GM19438 (cell line): ENCODE results near the gene ETFRF1.
A peak's percentile ranks its signal among the peaks of the same experiment; 100 is the strongest.

ENCODE experiments used
- ATAC-seq: cut with Tn5 transposase; IDR thresholded peaks from one replicate; pipeline ENCODE4 v1.9.1; 2021; ENCODE audit warnings: low read depth; ENCODE audit not compliant: unreplicated experiment

ETFRF1 gene

DNA sequence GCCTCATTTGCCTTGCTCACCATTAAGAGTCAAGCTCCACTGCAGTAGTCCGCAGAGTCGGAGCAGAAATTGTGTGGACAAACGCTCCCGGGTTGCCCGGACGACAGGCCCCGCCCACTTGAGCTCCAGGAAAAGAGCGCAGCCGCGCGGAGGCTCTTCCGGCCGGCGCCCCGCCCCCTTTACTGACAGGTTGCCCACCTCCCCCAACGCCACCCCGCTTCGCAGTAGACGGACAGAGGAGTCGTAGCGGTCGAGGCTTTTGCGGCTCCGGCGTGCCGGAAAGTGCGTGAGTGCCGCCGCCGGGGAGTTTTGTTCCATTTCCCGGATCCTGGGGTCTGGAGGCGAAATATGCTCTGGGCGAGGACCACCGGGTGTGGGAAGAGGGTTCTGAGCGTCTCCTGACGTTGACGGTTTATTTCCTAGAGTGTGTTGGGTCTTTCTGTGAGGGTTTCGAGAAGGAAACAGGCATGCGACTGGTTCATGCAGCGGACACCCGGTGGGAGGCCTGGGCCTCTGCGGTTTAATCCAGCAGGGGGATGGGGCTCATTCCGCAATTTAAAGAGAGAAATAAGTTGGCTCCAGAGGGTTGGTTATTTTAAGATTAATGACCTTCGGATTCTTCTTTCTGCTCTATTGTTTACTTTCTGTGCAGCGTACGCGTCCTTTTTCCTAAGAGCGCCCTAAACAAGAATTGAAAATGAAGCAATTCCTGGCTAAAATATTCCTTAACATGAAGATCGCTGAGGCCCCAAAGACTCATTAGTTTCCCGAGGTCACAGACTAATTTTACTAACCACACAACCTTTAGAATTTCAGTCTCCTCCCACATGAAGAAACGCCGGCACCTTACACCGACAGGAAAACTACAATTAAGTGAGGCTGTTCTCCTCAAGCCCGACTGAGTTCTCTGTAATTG is at the start of gene ETFRF1, which contains the start of gene DNAI7:
Gene ETFRF1, plus strand, starts transcription at position 182 of the 916 bp plus-strand sequence. CDS start 8,720 bp downstream, outside the sequence.
Gene DNAI7, minus strand, starts transcription at position 105 of the 916 bp plus-strand sequence. Its CDS starts 82 bp downstream, at position 23.
- ATAC-seq = peak; percentile 95

DNA sequence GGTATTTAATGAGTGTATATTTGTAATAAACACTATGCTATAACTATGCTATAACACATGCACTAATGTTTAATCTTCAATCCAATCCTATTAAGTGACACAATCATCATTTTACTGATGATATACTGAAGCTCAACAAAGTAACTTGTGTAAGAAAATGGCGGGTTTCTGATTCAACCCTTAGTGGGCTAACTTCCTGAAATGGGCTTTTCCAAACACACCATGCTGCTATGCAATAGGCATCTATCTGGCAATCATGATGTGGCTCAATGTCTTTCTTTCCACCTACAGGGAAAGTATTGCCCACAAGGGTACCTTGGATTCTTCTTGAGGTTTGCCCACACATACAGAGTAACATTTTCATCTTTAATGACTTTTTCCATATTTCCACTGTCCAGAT is 48.4 kb upstream of the ETFRF1 start:
- no peak for ATAC-seq

- no peak for ATAC-seq
Observed at GRCh38 chr12:25151476-25151875, 43.6 kb upstream of the ETFRF1 start.

DNA sequence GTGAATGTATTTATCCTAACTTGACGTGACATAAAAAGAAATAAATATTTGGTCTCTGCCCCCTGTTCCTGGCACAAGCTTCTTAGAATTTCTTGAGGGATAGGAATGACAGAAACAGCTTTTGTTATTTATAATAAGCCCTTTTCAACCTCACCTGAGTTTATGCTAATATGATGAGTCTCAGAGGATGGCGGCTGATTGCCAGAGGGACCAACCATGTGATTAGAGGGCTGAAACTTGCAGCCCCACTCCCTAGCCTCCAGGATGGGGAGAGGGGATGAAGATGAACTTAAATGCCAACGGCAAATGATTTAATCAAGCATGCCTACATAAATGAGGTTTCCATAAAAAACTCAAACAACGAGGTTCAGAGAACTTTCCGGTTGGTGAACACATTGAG is 43.0 kb upstream of the ETFRF1 start:
- ATAC-seq = no peak

- ATAC-seq = peak; percentile 46
Observed at GRCh38 chr12:25155022-25155576, 39.9 kb upstream of the ETFRF1 start.

GRCh38 chr12:25156061-25156460 is 39.0 kb upstream of the ETFRF1 start:
- no peak for ATAC-seq

- ATAC-seq = no peak
Observed at GRCh38 chr12:25162866-25163265, 32.2 kb upstream of the ETFRF1 start.

DNA sequence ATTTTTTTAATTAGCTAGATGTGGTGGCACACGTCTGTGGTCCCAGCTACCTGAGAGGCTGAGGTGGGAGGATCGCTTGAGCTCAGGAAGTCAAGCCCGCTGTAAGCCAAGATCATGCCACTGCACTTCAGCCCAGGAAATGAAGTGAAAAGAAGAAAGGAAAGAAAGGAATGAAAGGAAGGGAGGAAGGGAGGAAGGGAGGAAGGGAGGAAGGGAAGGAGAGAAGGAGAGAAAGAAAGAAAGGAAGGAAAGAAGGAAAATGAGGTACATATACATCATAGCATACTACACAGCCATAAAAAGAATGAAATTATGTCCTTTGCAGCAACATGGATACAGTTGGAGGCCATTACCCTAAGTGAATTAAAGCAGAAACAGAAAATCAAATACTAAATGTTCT is 12.3 kb upstream of the ETFRF1 start:
- ATAC-seq = no peak

- ATAC-seq = no peak
Observed at GRCh38 chr12:25184132-25184531, 10.9 kb upstream of the ETFRF1 start.

DNA sequence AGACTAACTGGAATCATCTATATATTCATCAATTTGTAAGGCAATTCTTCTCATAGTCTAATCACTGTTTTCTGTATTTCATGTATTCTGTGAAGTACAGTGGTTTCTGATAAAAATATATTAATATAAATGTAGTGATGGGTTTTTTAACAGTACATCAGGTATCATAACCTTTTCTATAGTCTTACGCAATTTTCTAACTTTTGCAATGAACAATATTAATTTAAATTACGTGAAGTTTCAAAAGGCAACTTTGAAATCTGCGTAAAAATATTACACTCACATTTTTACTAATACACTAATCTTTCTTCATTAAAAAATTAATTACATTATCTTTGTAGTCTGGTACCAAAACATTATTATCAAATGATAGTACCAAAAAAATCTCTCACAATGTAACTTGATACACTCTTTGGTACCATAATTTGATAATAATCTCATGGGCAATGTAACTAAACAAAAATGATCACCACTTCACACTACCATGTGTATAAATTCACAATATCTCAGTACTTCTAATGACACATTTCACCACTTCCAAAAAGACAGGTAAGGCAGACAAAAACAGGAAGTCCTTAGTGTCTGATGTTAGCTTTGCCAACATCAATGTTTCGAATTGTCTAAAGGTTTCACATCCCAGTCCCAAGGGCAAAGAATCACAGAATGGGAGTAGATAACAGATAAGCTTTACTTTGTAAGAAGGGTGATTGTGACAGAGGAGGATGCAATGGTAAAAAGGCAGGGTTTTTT is 8.8 kb upstream of the ETFRF1 start:
- peak; percentile 33 for ATAC-seq

DNA sequence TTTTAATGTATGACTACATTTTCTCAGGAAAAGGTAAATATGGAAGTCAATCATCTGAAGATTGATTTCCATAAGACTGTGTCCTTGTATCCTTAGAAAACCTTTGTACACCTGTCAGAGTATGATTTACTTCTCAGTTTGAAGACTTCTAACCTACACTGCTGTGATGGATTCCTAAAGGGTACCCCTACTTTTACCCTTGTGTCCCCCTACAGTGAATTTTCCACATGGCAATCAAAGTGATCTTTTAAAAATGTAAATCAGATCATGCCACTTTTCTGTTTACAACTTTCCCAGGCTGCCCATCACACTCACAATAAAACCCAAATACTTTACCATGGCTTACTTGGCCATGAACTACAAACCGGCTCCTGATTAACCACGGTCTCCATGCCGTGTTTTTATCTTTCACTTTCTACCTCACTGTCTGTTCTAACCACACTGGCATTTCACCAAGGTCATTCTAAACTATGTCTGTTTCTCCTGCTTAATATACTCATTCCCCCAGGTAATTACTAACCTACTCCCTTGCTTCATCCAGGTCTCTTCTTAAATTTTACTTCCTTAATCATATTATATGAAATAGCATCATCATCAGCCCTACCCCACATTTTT is 8.1 kb upstream of the ETFRF1 start:
- peak; percentile 87 for ATAC-seq

DNA sequence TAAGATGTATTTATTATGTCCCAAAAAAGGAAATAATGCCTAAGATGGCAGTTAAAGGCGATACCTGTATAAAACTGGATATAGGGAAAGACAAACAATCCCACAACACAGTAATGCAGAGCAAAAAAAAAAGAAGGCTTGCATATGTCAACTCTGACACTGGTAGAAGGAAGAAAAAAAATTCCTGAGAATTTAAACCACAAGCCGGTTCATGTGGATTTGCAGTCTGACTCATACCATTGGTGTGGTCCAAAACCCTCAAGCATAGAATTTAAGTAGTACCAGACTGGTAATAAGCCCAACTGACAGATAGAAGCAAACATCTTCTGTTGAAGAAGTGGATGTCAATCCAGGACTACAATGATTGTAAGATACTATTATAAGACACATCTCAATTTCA is 7.3 kb upstream of the ETFRF1 start:
- ATAC-seq = no peak

GRCh38 chr12:25189656-25190055 is 5.4 kb upstream of the ETFRF1 start:
- no peak for ATAC-seq

GRCh38 chr12:25190793-25191192 is 4.2 kb upstream of the ETFRF1 start:
- no peak for ATAC-seq

GRCh38 chr12:25194214-25194613 is 823 bp upstream of the ETFRF1 start:
- ATAC-seq = no peak

DNA sequence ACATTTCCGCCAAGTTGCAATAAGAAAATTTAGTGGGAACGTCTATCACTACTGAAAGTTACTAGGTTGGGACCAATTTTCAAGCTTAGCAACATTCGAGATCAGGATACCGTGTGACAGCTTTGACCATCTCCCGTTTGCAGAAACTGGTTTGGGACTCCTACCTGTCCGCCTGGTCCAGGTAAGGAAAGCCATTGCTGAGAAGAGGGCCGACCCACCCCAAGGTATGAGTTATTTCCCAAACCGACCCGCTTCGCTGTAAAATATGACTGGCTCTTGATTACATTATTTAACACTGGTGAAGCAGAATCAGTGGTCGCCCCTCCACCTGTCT is 348 bp upstream of the ETFRF1 start:
- ATAC-seq = no peak

DNA sequence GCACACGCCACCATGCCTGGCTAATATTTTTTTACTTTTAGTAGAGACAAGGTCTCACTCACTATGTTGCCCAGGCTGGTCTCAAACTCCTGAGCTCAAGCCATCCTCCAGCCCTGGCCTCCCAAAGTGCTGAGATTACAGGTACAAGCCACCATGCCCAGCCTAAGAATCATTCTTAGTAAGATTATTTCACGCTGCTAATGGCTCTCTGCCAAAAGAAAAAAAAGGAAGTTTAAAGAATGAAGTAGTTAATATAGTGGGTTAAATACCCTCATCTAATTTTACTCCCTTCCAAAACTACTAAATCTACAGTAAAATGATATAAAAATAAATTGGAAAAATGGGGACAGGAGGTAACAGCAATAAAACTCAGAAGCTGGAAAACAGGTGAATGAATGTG is 2.6 kb downstream of the ETFRF1 start:
- ATAC-seq = no peak

DNA sequence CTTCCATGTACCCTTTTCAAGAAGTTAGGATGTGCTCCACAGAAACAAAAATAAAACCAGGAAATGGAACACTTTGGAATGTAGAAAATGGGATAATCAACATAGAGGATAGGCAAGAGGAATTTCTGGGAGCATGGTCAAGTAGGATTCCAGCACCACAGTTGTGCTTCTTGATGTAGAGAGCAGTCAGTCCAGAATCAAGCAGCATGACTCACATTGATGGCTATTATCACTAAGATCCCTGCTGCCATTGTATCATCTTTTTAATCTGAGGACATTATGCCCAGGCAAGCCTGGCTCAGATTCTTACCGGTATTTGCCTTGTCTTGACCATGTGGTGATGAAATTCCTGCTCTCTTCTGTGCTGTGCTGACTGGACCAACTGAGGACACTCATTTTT is 5.7 kb downstream of the ETFRF1 start:
- ATAC-seq = no peak

GRCh38 chr12:25202137-25202536 is 7.1 kb downstream of the ETFRF1 start:
- ATAC-seq = no peak

- no peak for ATAC-seq
Observed at GRCh38 chr12:25207411-25207810, 12.4 kb downstream of the ETFRF1 start.

GRCh38 chr12:25207846-25208245 is 12.8 kb downstream of the ETFRF1 start:
- no peak for ATAC-seq
